EH (cell line): ENCODE results near the gene PRKCA.

Experiments used
- DNase-seq: peaks from one replicate; pipeline ENCODE4 v3.0.0-alpha.2; 2015; ENCODE audit warnings: low read depth

Gene PRKCA

DNA sequence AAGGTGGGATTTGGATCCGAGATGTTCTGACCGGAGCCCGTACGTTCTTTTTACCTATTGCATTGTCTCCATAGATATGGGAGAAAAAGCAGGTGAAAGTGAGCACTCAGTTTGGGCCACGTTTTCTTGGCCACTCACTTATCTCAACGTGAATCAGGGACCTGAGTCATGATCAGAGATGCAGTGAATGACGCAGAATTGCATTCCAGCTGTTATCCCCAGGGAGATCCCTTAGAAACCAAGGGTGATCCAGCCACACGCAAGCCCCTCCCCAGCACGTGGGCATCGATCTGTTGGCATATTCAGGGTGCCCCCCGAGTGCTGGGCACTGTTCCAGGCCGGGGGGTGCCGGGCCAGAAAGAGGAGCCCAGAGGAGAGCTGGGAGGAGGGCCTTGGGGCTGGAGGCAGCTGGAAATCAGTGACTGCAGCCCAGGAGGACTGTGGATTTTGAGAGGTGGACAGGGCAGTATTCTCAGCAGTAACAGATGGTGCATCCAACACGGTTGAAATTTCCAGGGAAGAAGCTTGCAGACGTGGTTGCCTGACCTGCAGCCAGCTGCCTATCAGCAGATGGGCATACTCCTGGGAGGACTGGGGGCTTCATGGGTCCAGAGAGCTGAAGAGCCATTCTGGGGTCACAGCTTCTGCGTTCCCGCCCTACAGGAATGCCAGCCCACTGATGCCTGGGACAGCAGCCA is 445.3 kb downstream of the PRKCA start:
- DNase-seq, result peak; percentile 59

DNA sequence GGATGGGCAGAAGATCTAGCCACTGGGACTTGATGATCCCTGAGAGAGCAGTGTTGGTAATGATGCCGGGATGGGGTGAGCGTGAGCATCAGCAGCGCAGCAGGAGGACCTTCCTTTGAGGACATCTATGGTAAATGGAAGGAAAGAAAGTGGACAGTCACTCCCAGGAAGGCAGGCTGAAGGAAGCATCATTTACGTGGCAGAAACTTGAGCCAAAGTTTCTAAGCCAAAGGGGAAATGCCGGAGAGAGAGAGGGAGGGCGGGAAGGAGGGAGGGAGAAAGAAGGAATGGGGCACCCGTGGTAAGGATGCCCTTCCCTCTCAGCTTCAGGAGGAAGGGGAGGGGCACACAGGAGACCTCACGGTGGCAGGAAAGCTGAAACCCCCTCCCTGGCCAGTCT is 446.2 kb downstream of the PRKCA start:
- no peak for DNase-seq

DNA sequence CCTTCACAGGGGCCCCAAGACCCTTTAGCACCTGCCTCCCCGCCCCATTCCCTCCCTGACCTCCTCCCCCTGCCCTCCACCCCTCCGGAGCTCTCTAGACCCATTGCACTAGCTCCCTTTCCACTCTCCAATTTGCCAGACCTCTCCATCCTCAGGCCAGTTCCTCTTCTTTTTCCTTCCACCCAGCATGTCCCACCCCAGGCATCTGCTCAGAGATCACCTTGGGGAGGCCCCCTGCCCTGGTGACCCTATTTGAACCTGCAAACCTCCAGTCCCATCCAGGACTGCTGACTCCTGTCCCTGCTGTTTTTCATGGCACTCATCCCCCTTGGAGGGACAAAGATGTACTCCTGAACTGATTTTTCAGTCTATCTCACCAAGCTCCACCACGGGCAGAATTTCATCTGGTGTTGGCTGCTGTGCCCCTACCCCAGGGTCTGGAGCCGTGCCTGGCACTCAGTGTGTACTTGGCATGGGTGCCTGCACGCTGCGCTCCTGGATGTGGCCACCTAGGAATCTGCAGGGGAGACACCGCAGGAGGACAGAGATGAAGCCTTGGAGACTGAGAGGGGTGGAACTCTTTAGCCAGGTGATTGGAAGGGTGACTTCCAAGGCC is 446.9 kb downstream of the PRKCA start:
- no peak for DNase-seq

DNA sequence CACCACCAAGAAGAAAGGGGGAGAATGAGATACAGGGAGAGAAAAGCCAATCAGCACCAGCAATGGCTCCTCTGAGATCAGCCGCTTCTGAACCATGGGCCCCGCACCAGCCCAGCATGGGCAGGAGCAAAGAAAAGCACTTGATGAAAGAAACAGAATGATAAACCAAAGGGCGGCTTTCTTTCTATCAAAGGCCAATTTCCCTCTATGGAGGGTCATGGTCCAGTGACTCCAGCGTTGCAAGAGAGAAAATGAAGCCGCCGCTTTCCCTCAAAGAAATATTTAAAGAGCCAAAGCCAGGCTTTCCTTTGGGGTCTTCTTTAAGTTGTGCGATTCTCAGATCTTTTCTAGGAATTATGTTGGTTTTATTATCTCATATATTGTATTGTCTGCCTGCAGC is 447.7 kb downstream of the PRKCA start:
- DNase-seq, result no peak

DNA sequence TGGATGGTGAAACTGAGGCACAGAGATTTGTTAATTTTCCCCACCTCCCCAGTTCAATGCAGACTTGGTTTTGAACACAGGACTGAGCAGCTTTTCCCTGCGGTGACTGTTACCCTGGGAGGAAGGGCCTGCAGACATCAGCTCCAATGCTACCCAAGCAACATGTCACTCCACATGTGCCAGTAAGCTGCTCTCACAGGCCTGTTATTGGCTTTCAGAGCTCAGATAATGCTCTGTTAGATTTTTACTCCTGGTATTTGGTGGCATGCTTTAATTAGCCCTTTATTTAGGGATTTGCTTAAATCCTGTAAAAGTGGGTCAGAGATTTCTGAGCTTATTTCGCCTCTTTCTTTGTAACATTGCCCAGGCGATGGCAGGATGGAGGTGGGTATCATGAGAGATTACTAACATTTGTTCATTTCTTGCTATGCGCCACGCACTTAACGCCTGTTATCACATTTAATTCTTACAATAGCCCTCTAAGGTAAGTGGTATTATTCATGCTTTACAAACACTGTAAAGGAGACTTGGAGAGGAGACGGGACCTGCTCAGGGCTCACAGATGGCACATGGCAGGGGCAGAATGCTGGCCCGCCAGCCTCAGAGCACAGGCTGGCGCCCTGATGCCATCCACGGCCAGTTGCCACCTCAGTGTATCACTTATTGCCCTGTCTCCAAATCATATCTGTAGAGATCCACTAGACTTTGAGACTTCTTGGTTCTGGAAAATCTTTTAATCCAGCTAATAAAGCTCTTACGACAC is 448.5 kb downstream of the PRKCA start:
- no peak for DNase-seq

DNA sequence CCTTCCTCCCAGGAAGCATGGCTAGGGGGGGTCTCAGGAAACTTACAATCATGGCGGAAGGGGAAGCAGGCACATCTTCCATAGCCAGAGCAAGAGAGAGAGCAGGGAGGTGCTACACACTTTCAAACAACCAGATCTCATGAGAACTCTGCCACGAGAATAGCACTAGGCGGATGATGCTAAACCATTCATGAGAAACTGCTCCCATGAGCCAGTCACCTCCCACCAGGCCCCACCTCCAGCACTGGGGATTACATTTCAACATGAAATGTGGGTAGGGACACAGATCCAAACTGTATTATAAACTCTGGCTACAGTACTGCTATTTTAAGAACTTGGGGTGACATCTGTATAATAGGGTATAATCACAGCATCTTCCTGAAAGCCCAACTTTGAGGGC is 449.4 kb downstream of the PRKCA start:
- no peak for DNase-seq

DNA sequence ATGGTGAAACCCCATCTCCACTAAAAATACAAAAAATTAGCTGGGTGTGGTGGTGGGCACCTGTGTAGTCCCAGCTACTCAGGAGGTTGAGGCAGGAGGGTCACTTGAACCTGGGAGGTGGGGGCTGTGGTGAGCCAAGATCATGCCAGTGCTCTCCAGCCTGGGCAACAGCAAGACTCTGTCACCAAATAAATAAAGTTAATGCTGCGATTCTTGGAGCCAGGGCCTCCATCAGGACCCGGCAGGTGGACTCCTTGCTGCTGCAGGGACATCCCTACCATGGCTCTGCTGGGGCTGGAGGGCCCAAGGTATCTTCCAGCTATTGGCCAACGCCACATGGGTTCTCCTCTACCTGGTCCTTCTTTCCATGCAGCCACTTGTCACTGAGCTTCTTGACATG is 450.0 kb downstream of the PRKCA start:
- DNase-seq, result no peak

DNA sequence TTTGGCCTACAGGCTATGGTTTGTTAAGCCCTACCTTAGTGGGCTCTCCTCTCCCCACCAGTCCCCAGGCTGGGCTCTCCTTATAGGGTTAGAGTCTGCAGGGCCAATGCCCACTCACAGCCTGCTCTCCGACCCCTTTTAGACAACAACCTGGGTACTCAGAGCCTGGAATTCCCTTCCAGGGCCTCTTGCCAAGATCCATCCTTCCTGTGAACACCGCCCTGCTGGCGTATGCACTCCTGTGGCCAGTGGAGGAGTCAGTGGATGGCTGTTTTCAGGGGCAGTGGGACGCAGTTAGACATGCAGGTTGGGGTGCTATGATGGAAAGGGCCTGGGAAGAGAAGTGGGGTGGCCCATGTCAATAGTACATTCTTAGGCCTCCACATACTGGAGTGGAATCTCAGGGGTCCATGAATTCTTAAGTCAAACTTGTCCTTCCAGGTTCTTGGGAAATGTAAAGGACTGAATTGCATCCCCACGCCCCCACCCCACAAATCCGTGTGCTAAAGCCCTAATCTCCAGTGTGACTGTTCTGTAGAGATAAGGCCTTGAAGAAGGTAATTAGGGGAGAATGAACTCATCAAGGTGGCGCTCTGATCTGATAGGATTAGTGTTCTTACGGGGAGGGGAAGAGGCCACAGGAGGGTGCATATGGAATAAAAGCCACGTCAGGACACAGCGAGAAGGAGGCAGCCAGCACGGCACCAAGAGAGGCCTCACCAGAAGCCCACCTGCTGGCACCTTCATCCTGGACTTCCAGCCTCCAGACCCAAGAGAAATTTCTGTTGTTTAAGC is 450.9 kb downstream of the PRKCA start:
- DNase-seq, result no peak

DNA sequence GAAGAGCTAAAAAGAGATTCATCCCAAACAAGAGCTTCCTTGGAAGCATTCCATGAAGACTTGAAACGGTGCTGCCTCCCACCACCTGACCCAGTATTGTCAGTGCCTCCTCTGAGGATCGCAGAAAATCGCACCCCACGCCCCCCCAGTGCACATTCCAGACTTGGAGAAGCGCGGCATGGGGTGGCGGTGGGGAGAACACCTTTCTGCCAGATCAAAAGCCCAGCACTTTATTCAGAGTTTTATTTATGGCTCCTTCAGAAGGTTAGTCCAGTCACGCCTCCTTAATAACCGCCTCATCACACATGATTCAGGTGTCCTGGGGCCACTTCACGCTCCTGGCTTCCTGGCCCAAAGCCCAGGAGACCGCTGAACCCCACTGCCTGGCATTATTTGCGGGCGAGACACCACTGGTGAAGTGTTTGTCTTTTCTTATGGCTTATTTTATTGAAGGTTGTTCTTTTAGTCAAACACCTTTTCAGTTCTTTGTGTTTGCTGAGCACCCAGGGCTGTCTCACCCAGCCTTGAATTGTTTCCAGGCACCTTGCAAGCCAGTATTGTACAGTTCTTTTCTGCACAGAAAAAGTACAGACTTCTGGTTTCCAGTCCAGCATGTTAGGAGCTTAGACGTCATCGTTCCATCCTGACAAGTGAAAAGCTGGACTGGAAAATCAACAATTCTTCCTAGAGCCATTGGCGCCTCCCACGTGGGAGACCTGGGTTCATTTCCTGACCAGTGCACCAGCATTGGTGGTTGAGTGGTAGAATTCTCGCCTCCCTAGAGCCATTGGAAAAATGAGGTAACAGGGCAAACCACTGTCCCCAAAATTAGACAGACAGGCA is 452.9 kb downstream of the PRKCA start:
- DNase-seq, result no peak

DNA sequence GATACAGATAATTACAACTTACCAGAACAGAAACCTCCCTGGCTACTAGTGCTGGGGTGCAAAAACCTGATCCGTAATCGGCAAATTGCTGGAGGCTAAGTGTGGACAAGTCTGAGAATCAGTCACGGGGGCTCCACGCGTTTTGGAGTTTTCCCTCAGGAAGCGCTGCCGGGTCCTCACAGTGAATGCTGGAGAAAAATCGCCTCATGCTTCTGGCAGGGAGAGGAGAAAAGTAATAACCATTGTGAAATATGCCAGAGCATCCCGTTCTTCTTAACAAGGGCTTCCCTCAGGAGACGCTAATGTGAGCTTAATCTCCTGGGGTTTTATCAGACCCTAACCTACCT is 453.5 kb downstream of the PRKCA start:
- no peak for DNase-seq

DNA sequence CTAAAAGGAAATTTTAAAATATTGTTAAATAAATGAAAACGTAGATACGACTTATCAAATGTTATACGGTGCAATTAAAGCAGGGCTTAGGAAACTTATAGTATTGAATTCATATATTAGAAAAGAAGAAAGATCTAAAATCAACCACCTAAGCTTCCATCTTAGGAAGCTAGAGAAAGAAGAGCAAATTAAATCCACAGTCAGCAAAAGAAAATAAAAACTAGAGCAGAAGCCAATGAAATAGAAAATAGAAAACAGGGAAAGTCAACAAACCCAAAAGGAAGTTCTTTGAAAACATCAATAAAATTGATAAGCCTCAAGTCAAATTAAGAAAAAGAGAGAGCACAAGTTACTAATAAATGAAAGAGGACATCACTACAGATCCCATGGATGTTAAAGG is 457.9 kb downstream of the PRKCA start:
- no peak for DNase-seq

DNA sequence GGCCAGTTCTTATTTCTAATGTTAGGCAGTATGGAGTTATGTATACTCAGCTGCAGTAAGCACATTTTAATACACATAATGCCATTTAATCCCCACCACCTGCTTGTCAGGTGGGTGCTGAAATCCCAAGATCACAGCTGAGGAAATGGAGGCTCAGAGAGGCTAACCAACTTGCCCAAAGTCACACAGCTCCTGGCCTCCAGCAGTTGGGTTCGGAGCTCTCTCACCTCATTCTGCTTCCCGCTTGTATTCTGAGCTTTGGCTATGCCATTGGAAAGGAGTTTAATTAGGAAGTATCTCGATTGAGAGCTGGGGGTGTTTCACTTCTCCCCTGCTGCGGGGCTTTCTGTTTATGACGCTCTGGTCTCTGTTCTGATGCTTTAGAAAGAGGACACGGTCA is 459.9 kb downstream of the PRKCA start:
- DNase-seq, result no peak

DNA sequence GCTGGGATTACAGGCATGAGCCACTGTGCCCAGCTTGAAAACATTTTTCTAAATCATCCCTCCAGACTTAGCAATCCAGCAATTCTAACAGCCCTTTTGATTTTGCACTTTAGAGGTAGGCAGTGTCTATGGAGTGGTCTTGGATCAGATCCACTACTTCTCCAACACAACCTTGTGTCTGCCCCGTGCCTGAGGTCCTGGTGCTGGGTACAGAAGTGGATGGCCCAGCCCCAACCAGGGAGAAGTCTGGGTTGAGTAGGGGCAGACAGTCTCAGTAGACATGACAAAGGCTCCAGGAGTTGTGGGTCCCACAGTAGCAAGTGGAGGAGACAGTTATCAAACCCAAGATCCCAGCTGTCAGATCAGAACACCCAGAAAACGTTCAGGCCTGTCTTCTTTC is 460.6 kb downstream of the PRKCA start:
- DNase-seq, result no peak

DNA sequence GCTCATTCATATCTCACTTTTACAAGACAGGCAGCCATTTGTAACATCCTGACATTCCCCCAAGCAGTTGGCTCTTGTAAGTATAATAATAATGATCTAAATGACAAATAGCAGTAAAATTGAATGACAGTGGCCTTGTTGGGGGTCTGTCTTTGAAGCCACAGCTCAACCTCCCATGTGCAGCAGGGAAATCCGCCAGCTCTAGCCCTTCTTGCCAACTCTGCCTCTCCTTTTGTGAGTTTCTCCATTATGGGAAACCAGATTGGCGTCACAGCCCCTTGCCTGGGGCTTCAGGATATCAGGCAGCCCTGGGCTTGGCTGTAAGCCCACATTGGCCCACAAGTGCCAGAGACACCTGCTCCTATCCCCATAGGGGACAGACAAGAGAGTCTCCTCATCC is 462.1 kb downstream of the PRKCA start:
- DNase-seq, result no peak

DNA sequence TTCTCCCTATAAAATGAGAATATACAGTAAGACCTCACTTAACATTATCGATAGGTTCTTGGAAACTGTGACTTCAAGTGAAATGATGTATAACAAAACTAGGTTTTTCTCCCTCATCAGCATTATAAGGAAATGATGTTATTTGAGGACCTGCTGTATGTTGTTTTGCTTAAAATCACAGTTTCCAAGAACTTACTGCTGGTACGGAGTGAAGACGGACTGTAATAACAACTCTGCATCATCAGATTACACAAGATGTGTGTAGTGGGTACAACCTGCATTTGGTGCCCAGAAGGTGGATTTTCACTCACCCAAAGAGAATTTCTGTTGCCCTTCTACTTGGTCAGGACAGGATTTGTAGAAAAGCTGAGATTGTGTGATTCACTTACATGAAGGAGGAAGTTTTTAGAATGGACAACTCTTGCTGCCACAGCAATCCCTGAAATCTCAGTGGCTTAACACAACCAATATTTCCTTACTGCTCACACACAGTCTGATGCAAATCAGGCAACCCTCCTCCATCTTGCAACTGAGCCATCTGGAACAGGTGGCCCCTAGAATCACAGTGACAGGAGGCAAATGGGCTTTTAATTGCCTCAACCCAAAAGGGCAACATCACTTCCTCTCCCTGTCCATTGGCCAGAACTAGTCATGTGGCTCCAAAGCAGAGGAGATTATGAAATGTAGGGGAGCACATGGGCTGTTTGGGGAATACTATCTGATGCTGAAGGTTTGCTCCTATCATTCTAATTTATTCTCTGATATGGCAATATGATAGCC is 464.9 kb downstream of the PRKCA start:
- DNase-seq, result no peak

DNA sequence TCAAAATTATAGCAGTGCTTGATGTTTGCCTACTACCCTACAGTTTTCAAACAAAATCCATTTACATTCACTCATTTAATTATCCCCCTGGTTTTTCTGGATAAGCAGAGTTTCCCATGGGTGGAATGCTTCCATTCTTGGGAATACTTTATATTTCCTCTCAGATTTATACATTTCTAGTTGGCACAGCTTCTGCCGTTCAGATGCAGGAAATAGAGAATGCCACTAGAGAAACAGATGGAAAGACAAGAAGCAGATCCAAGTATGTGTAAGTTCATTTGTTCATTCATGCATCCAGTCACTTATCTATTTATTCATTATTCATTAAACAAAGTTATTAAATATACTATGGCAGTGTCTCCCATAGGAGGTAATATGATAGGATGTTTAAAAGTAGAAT is 467.5 kb downstream of the PRKCA start:
- DNase-seq, result no peak

DNA sequence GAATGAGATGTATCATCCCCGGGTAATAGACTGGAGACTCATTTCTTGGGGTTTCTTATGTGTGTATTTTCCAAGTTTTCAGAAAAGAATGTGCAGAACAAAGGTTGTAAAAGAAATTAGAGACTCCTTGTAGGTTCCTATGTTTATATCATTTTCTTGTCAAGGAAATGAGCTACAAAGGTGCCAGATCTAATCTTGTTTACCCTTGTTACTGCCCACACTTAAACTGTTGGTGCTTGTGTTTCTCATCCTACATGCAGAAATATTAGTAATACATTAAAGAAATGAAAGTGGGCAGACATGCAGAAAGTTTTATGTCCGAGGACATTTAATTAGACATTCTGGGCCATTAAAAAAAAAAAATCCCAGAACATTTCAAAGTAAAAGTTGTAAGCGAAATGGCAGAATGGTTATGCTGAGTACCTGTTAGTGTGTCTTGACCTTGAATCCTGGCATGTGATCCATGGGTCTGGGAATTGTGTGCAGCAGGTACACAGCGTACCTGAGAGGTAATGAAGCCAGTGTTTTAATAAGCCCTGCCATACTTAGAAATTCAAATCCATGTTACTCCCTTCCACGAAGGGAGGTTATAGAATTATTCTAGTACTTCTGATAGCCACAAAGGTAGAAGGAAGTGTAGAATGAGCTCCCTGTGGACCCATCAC is 469.9 kb downstream of the PRKCA start:
- DNase-seq, result no peak

DNA sequence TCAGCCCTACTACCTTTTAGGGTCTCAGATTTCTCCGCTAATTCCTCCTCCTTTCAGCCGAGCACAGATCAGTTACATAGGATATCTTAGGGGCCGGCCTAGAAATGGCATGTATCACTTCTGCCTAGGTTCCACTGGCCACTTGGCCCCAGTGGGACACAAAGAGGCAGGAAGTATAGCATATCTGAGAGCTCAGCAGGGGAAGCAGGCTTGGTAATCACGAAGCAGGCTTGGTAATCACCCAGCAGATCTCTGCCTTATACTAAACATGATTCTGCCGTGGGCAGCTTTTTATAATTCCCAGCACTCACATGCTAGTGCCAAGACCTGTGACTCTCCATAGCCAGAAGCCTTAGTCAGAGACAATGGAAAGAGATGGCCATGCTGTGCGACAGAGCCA is 472.9 kb downstream of the PRKCA start:
- DNase-seq, result no peak

DNA sequence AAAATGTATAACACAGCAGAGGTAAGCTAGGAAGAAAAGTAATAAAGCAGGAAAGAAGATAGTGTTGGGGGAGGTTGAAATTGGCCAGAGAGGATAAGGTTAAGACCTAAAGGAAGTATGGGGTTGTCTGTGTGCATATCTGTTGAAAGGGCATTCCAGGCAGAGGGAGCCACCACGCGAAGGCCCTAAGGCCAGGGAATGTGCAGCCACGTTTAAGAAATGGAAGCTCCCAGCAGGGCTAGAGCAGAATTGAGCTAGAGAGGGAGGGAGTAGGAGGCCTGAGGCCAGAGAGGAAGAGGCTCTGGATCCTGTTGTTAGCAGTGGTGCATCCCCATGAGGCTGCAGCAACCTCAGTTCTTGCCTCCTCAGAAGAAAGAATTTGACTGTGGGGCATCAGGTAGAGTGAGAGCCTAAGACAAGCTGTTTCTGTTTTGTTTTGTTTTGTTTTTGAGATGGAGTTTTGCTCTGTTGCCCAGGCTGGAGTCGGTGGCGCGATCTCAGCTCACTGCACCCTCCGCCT is 473.5 kb downstream of the PRKCA start:
- DNase-seq, result no peak

DNA sequence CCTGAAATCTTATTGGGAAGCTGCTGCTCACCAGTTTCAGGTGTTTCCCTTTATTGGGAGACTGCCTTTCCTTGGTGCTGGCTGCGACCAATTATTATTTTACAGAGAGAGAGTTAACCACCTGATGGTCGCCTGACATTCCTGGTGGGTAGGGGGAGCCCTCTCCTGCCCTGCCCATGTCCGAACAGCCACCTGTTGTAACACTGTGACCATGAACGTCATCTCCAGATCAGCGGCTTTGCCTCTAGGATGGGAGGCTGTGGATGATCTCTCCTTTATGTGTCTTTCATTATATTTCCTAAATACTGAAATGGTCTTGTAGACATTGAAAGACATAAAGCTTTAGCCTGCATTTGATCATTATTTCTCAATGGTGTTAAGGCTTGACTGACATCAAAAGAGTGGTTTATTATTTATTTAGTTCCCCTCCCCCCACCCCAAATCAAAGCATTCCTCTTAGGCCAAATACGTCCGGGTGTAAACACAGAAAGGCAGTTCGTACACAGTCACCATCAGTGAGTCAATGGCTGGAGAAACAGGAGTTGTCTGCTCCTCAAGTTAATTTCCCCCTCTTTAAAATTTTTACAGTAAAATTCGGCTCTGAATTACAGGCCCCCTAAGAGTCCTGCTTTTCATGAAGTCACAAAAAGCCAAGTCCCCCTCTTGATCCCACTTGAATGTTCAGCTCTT is 474.7 kb downstream of the PRKCA start:
- DNase-seq, result no peak
